ENCODE data around the gene MKLN1.
A peak's percentile ranks its signal among the peaks of the same experiment; 100 is the strongest.
"Not testable (repeated sequence)": the region's sequence is repeated elsewhere in the genome, so short reads cannot be mapped to it uniquely, and the experiment has no call there.

The MKLN1 gene

DNA sequence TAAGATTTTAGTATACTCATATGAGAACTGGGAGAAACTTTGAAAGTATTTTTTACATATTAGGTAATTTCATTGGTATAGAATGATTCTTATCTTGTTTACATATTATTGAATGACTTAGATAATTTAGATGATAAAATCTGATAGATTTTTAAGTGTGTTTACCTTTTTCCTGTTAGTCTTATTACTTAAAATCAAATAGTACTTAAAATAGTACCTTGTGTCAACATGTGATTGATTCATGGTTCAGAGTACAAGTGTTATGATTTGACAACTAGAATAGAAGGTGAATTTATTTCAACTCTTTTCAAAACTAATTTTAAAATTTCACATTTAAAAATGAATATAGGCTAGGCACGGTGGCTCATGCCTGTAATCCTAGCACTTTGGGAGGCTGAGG lies 4.1 kb downstream of the MKLN1 start:
- H3K4me3 ChIP-seq (ENCODE audit: low read depth, low read length) = no peak overlapping the region
- no peak for DNase-seq (ENCODE audit: low read depth, low spot score)
- in situ Hi-C loops (cut with HindIII; ENCODE audit: low sequenced_read_pairs) = no loop called here
- TF ChIP-seq, protein P1, sequence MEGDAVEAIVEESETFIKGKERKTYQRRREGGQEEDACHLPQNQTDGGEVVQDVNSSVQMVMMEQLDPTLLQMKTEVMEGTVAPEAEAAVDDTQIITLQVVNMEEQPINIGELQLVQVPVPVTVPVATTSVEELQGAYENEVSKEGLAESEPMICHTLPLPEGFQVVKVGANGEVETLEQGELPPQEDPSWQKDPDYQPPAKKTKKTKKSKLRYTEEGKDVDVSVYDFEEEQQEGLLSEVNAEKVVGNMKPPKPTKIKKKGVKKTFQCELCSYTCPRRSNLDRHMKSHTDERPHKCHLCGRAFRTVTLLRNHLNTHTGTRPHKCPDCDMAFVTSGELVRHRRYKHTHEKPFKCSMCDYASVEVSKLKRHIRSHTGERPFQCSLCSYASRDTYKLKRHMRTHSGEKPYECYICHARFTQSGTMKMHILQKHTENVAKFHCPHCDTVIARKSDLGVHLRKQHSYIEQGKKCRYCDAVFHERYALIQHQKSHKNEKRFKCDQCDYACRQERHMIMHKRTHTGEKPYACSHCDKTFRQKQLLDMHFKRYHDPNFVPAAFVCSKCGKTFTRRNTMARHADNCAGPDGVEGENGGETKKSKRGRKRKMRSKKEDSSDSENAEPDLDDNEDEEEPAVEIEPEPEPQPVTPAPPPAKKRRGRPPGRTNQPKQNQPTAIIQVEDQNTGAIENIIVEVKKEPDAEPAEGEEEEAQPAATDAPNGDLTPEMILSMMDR (IDR thresholded peaks at IDR 0.05; ENCODE audit: low read depth, low read length) = no peak

DNA sequence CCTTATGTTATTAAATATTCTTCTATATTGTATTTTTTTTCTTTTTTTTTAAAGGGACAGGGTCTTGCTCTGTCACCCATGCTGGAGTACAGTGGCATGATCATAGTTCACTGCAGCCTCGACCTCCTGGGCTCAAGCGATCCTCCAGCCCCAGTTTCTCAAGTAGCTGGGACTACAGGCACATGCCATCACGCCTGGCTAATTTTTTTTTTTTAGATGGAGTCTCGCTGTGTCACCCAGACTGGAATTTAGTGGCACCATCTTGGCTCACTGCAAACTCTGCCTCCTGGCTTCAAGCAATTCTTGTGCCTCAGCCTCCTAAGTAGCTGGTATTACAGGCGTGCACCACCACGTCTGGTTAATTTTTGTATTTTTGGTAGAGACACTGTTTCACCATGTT lies 5.1 kb downstream of the MKLN1 start:
- DNase-seq (ENCODE audit: low read depth, low spot score); in situ Hi-C loops (cut with HindIII; ENCODE audit: low sequenced_read_pairs): not testable (repeated sequence)

DNA sequence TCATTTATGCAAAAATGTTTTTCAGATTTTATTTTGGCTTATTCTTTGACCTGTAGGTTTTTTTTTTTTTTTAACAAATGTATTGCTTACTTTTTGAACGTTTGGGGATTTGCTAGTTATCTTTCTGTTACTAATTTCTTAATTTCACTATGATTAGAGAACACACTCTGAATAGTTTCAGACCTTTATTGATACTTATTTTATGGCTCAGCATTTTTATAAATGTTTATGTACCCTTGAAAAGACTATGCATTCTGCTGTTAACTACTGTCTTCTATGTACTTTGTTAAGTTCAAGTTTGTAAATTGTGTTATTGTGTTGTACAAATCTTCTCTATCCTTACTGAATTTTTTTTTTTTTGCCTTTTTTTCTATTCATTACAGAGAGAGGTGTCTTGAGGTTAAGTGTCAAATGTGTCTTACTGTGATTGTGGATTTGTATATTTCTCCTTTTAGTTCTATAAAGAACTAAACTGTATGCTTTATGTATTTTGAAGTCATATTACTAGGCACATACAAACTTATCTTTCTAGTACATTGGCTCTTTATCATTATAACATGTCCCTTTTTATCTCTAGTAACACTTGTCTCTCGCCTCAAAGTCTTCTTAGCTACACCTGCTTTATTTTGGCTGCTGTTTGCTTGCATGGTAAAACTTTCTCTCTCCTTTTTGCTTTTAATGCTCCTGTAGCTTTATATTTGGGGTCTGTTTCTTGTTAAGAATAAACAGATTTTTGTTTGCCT lies 8.1 kb downstream of the MKLN1 start:
- in situ Hi-C loops (cut with HindIII; ENCODE audit: low sequenced_read_pairs) = no loop called here
- TF ChIP-seq, protein P1 (IDR thresholded peaks at IDR 0.05; ENCODE audit: low read depth, low read length) = no peak
- DNase-seq (ENCODE audit: low read depth, low spot score) = no peak
- no peak overlapping the region for H3K4me3 ChIP-seq (ENCODE audit: low read depth, low read length)

More for the DNA sequence above, 5.1 kb downstream of the MKLN1 start:
- H3K4me3 ChIP-seq (ENCODE audit: low read depth, low read length) = not testable (repeated sequence)

DNA sequence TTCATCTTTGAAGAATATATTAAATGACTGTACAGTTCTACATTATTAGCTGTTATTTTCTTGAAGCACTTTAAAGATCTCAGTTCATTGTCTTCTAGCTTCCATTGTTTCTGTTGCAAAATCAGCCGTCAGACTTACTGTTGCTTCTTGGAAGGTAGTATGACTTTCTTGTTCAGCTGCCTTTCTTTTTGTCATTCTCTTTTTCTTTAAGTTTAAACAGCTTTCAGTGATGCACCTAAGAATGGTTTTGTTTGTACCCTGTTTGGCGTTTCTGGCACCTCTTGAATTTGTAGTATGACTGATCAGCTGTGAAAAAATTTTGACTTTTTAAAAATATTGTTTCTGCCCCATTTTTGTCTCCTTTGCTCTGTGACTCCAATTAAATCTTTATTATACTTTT lies 9.3 kb downstream of the MKLN1 start:
- peak; percentile 33 for DNase-seq (ENCODE audit: low read depth, low spot score)
- in situ Hi-C loops (cut with HindIII; ENCODE audit: low sequenced_read_pairs) = no loop called here
- TF ChIP-seq, protein P1 (IDR thresholded peaks at IDR 0.05; ENCODE audit: low read depth, low read length) = no peak
- no peak overlapping the region for H3K4me3 ChIP-seq (ENCODE audit: low read depth, low read length)

DNA sequence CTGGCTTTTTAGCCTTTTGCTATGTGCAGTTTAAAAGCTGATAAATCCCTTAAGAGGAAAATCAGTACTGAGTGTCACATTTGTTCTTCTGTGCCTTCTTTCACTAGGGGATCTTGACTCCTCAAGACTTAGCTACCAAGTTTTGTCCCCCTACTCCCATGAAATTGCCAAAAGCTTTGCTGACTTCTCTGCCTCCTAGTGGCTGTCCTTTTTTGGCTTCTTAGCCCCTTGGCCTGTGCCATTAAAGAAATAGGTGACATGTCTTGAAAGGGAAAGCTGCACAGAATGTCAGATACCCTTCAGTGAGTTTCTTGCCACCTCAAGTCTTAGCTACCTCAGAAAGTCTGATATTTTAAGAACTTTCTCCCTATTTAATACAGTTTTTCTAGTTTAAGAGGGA lies 10.5 kb downstream of the MKLN1 start:
- TF ChIP-seq, protein P1 (IDR thresholded peaks at IDR 0.05; ENCODE audit: low read depth, low read length) = no peak
- H3K4me3 ChIP-seq (ENCODE audit: low read depth, low read length) = no peak overlapping the region
- no peak for DNase-seq (ENCODE audit: low read depth, low spot score)
- in situ Hi-C loops (cut with HindIII; ENCODE audit: low sequenced_read_pairs) = no loop called here

DNA sequence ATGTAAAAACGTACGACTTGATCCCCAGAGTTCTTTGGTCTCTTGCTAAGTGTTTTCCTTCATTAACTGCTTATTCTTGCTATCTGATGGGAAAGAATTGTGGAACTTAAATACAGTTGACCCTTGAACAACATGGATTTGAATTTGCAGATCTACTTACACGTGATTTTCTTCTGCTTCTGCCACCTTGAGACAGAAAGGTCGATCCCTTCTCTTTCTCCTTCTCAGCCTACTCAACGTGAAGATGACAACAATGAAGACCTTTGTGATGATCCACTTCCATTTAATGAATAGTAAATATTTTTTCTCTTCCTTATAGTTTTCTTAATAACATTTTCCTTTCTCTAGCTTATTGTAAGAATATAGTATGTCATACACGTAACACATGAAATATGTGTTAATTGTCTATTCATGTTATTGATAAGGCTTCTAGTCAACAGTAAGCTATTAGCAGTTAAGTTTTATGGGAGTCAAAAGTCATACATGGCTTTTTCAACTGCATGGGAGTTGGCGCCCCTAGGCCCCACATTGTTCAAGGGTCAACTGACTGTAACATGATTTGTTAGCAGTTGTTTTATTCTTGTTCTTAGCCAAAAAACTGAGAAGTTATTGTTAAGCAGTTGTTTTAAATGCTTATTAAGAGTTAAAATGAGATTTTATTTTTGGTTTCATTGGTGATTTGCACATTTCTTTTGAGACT lies 11.2 kb downstream of the MKLN1 start:
- in situ Hi-C loops (cut with HindIII; ENCODE audit: low sequenced_read_pairs) = no loop called here
- no peak for DNase-seq (ENCODE audit: low read depth, low spot score)
- TF ChIP-seq, protein P1 (IDR thresholded peaks at IDR 0.05; ENCODE audit: low read depth, low read length) = no peak
- H3K4me3 ChIP-seq (ENCODE audit: low read depth, low read length) = no peak overlapping the region

DNA sequence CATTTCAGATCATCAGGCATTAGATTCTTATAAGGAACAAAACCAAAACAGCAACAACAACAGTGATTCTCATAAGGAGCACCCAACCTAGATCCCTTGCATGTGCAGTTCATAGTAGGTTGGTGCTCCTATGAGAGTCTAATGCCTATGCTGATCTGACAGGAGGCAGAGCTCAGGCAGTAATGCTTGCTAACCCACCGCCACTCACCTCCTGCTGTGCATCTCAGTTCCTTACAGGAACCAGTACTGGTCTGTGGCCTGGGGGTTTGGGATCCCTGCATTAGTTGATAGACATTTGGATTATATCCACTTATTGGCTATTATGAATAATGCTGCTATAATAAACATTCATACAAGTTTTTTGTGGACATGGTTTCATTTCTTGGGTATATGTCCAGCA lies 14.0 kb downstream of the MKLN1 start:
- H3K4me3 ChIP-seq (ENCODE audit: low read depth, low read length) = no peak overlapping the region
- in situ Hi-C loops (cut with HindIII; ENCODE audit: low sequenced_read_pairs) = no loop called here
- DNase-seq (ENCODE audit: low read depth, low spot score) = no peak
- TF ChIP-seq, protein P1 (IDR thresholded peaks at IDR 0.05; ENCODE audit: low read depth, low read length) = no peak
